Sigmoid colon (tissue), 4 donors: ENCODE measurements around the gene AKR1B15.

ENCODE experiments used
- POLR2A ChIP-seq, 2 donors: fragments of 450-650 bp; IDR thresholded peaks; one replicate each; pipeline ENCODE4 v1.6.1; 2016; ENCODE audit warnings: antibody characterized with exemption in 2 of 2, mild to moderate bottlenecking in 2 of 2, moderate library complexity in 2 of 2
- POLR2AphosphoS5 ChIP-seq, 4 donors: sonication (generic); formaldehyde crosslinking; IDR thresholded peaks; one replicate each; pipeline ENCODE4 v1.6.1; 2017; ENCODE audit warnings: antibody characterized with exemption in 4 of 4

- TF ChIP-seq POLR2AphosphoS5 (IDR thresholded peaks at IDR 0.05), result no peak
- no peak for TF ChIP-seq POLR2A (IDR thresholded peaks at IDR 0.05)
These were observed 70.0 kb downstream of the AKR1B15 start for GRCh38 chr7:134618756-134619530.
